HepG2 (cell line): ENCODE measurements around the gene TRIM10. TPM values are rescaled to one million over a fixed set of nuclear protein-coding genes. Genes with fewer than 3 reads are reported as not detected.

Experiments used
- ATAC-seq: fragments of 200-7000 bp; cut with Tn5 transposase; 3 replicates; pipeline ENCODE4 v1.9.1; 2020; ENCODE audit warnings: mild to moderate bottlenecking, moderate library complexity
- BruUV-seq: library from RNA; stranded (reverse); fragments of 400-500 nt; replicated peaks from 2 replicates; lab custom pipeline; 2021; lab: Mats Ljungman, UMichigan
- CTCF ChIA-PET: fragments of 300-600 bp; formaldehyde crosslinking; extraction: SDS; loops from one replicate; lab custom pipeline; 2021; ENCODE audit warnings: low total read pairs, inconsistent platforms, low intra/inter-chr PET ratio; lab: Yijun Ruan, JAX
- POLR2A ChIA-PET: fragments of 350-600 bp; sonication (Branson Sonifier 250); formaldehyde crosslinking; loops from one replicate; lab custom pipeline; 2020; ENCODE audit warnings: antibody characterized with exemption, inconsistent platforms; lab: Yijun Ruan, JAX
- DNase-seq: peaks from one replicate; pipeline ENCODE4 v3.0.0-alpha.2; 2015; ENCODE audit warnings: low spot score
- FAIRE-seq: peaks from 3 replicates; lab custom pipeline; 2011; peaks lifted over from hg19 to GRCh38; lab: Jason Lieb, UNC
- H2AFZ ChIP-seq: one replicate; pipeline ENCODE4 v1.6.1; 2011; ENCODE audit warnings: low read length, inconsistent platforms
- H3K27ac ChIP-seq: fragments of 300-600 bp; 3 replicates; pipeline ENCODE4 v1.8.0; 2011; ENCODE audit warnings: mixed run types, mild to moderate bottlenecking, mixed read lengths, low read length, inconsistent platforms; ENCODE audit not compliant: insufficient read depth; ENCODE audit errors: extremely low read length
- H3K27me3 ChIP-seq, 2 experiments: fragments of 200-600 bp in 1 of 2; 2 replicates in 1 of 2; 3 replicates in 1 of 2; pipeline versions ENCODE4 v1.6.0 to v1.8.0; 2011; ENCODE audit warnings: low read length in 2 of 2, mild to moderate bottlenecking in 2 of 2, moderate library complexity in 2 of 2, inconsistent platforms in 1 of 2; ENCODE audit not compliant: insufficient read depth in 2 of 2, control insufficient read depth in 1 of 2
- H3K36me3 ChIP-seq, 2 experiments: fragments of 200-600 bp in 1 of 2; replicated peaks in 1 of 2; 2 replicates in 1 of 2; 3 replicates in 1 of 2; pipeline versions ENCODE4 v1.5.1 to v1.8.0; 2011; ENCODE audit warnings: low read length in 2 of 2, inconsistent platforms in 1 of 2; ENCODE audit not compliant: insufficient read depth in 2 of 2, control insufficient read depth in 1 of 2
- H3K4me1 ChIP-seq: 2 replicates; pipeline ENCODE4 v1.5.1; 2012; ENCODE audit warnings: low read length, inconsistent platforms; ENCODE audit not compliant: insufficient read depth
- H3K4me2 ChIP-seq: 2 replicates; pipeline ENCODE4 v1.6.0; 2011; ENCODE audit warnings: low read depth, low read length, inconsistent platforms
- H3K4me3 ChIP-seq, 3 experiments: fragments of 200-600 bp in 1 of 3; sonication (generic), shearing (Covaris generic) in 1 of 3; replicated peaks in 1 of 3; 2 replicates each; pipeline ENCODE4 v1.5.1; 2011 to 2016; ENCODE audit warnings: low read length in 3 of 3, inconsistent platforms in 2 of 3, low read depth in 2 of 3, mild to moderate bottlenecking in 2 of 3, control low read depth in 1 of 3, mixed read lengths in 1 of 3; ENCODE audit not compliant: insufficient read depth in 1 of 3
- H3K79me2 ChIP-seq: one replicate; pipeline ENCODE4 v1.6.1; 2011; ENCODE audit warnings: low read length, inconsistent platforms; ENCODE audit not compliant: insufficient read depth
- H3K9ac ChIP-seq: 2 replicates; pipeline ENCODE4 v1.6.0; 2011; ENCODE audit warnings: mild to moderate bottlenecking, low read depth, low read length, inconsistent platforms; ENCODE audit not compliant: insufficient read depth
- H3K9me3 ChIP-seq: 2 replicates; pipeline ENCODE4 v1.5.1; 2012; ENCODE audit warnings: mild to moderate bottlenecking, low read length
- H4K20me1 ChIP-seq: 2 replicates; pipeline ENCODE4 v1.6.0; 2011; ENCODE audit warnings: inconsistent platforms, mild to moderate bottlenecking, low read length, moderate library complexity; ENCODE audit not compliant: insufficient read depth
- AHR ChIP-seq: IDR thresholded peaks from 2 replicates; pipeline ENCODE4 v1.6.1; 2018; ENCODE audit warnings: missing genetic modification reagents, missing compliant biosample characterization
- FOXP1 ChIP-seq, 2 experiments: fragments of 450-650 bp in 1 of 2; IDR thresholded peaks; 2 replicates each; pipeline ENCODE4 v1.6.1; 2017 to 2018; ENCODE audit warnings: antibody characterized with exemption in 1 of 2
- KAT8 ChIP-seq: IDR thresholded peaks from 2 replicates; pipeline ENCODE4 v1.6.1; 2016; ENCODE audit warnings: missing genetic modification reagents, missing compliant biosample characterization
- KDM4B ChIP-seq: sonication (generic); formaldehyde crosslinking; IDR thresholded peaks from 2 replicates; pipeline ENCODE4 v1.4.0; 2020; ENCODE audit warnings: missing genetic modification reagents
- NCOR1 ChIP-seq: fragments of 200-600 bp; sonication (generic); IDR thresholded peaks from 2 replicates; pipeline ENCODE4 v1.7.0; 2017; ENCODE audit warnings: antibody characterized with exemption, low read length, borderline replicate concordance
- NR0B2 ChIP-seq: sonication (generic); formaldehyde crosslinking; IDR thresholded peaks from 2 replicates; pipeline ENCODE4 v1.4.0; 2020; ENCODE audit warnings: mild to moderate bottlenecking, missing genetic modification reagents
- PAXIP1 ChIP-seq: sonication (generic); formaldehyde crosslinking; conservative IDR thresholded peaks from 2 replicates; pipeline ENCODE4 v1.4.0; 2020; ENCODE audit warnings: mild to moderate bottlenecking, missing genetic modification reagents, moderate library complexity
- RFXAP ChIP-seq: sonication (generic); formaldehyde crosslinking; IDR thresholded peaks from 2 replicates; pipeline ENCODE4 v1.4.0; 2020; ENCODE audit warnings: missing genetic modification reagents, borderline replicate concordance
- SKI ChIP-seq: fragments of 450-650 bp; IDR thresholded peaks from one replicate; pipeline ENCODE4 v1.6.1; 2018; ENCODE audit warnings: mild to moderate bottlenecking; ENCODE audit not compliant: partially characterized antibody
- ZNF160 ChIP-seq: sonication (generic); formaldehyde crosslinking; IDR thresholded peaks from 2 replicates; pipeline ENCODE4 v1.8.0; 2022; ENCODE audit warnings: mild to moderate bottlenecking, inconsistent platforms, missing genetic modification reagents
- ZNF264 ChIP-seq: sonication (generic); formaldehyde crosslinking; IDR thresholded peaks from 2 replicates; pipeline ENCODE4 v1.4.0; 2020; ENCODE audit warnings: missing genetic modification reagents
- ZNF282 ChIP-seq: fragments of 450-650 bp; IDR thresholded peaks from 2 replicates; pipeline ENCODE4 v1.6.1; 2018; ENCODE audit not compliant: partially characterized antibody
- WGBS: methylation state at CpG from one replicate; pipeline ENCODE4 v1.1.6; 2017; ENCODE audit warnings: low lambda C conversion rate; 5-methylcytosine and 5-hydroxymethylcytosine counted together
- in situ Hi-C: cut with HindIII; loops from 2 replicates; pipeline ENCODE4 v1.10.0; 2017; ENCODE audit warnings: low pct_unique_long_range_greater_than_20kb; ENCODE audit not compliant: extremely low pct_ligation_motif_present
- intact Hi-C: fragments of 100-400 bp; cut with micrococcal nuclease; formaldehyde crosslinking; loops from one replicate; pipeline ENCODE4 v1.10.0; 2022; ENCODE audit not compliant: unreplicated experiment
- polyA plus RNA-seq, 8 experiments: library from polyadenylated mRNA; depleted of rRNA in 3 of 8; stranded (reverse) in 7 of 8; unstranded in 1 of 8; fragments of >200 nt; fragmentation: Illumina TruSeq in 4 of 8; extraction: Trizol in 4 of 8; gene quantifications; 2 replicates each; pipeline versions ENCODE4 v1.2.1 to v1.2.3, GENCODE V29; 2011 to 2016; ENCODE audit warnings: low read depth in 4 of 8, missing spikeins in 1 of 8, mixed read lengths in 1 of 8; ENCODE audit not compliant: insufficient read depth in 1 of 8
- total RNA-seq, 5 experiments: library from RNA; depleted of rRNA; stranded (reverse); fragments of >200 nt; fragmentation: Illumina TruSeq; extraction: Trizol; gene quantifications; 2 replicates each; pipeline ENCODE4 v1.2.3, GENCODE V29; 2016; ENCODE audit warnings: low read depth in 1 of 5

Gene TRIM10
- total and polyA plus RNA-seq, 2 of the 13 experiments (the other 11 are each of a cell fraction or from before 2014, with no cell fraction given), result 4.1 to 6.8 TPM

- Histone ChIP-seq H3K9ac (no peak overlapping the region), H3K9me3 (peaks cover 7% of the 10 kb centered on the region), H3K4me1 (peaks cover 17% of the 10 kb centered on the region), H2AFZ (no peak overlapping the region), H3K36me3 (0 out of 5 replicates have a peak, but pooled peaks cover 0 to 4% of the 10 kb centered on the region in 2 experiments), H3K4me2 (no peak overlapping the region), H3K27me3 (no peaks in the 10 kb centered on the region), H3K4me3 (no peak overlapping the region), H3K79me2 (no peaks in the 10 kb centered on the region), H4K20me1 (no peaks in the 10 kb centered on the region), H3K27ac (no peak overlapping the region)
- no peak for ATAC-seq
- no peak for FAIRE-seq
- TF ChIP-seq ZNF160 (peak; percentile 90; the same call in 1 of the 2 replicates), KAT8 (CRISPR knock-in tag) (no peak)
- ChIA-PET CTCF (no interaction called here), POLR2A (no interaction called here)
- no TSS peak for BruUV-seq
- no peak for DNase-seq
- WGBS, result 5% methylated on average over 1 of the region's 1 CpG
- in situ Hi-C loops, result no loop called here
- intact Hi-C loops, result no loop called here
Observed at GRCh38 chr6:30180145-30180544, 19.1 kb upstream of the TRIM10 start.

GRCh38 chr6:30178837-30179236 is 17.8 kb upstream of the TRIM10 start:
- Histone ChIP-seq H3K9ac (no peak overlapping the region), H3K79me2 (no peaks in the 10 kb centered on the region), H3K27me3 (peaks cover 0 to 1% of the 10 kb centered on the region in 2 experiments; a peak in 1 of 5 replicates), H3K4me2 (no peak overlapping the region), H2AFZ (no peak overlapping the region), H3K4me1 (peaks cover 15% of the 10 kb centered on the region), H3K9me3 (peaks cover 7% of the 10 kb centered on the region), H3K27ac (no peak overlapping the region), H4K20me1 (no peaks in the 10 kb centered on the region), H3K36me3 (no peaks in the 10 kb centered on the region), H3K4me3 (no peak overlapping the region)
- intact Hi-C loops (no loop called here), in situ Hi-C loops (no loop called here)
- no TSS peak for BruUV-seq
- DNase-seq (peak; percentile 47), ATAC-seq (peak; percentile 54), FAIRE-seq (no peak)
- ChIA-PET POLR2A (no interaction called here), CTCF (no interaction called here)
- WGBS, result 0% methylated on average over 1 of the region's 1 CpG
- peak; percentile 71 for TF ChIP-seq PAXIP1
- no peak for TF ChIP-seq ZNF264 (CRISPR knock-in tag)
- no peak for TF ChIP-seq ZNF282
- peak; percentile 74; the same call in 1 of the 2 replicates for TF ChIP-seq NCOR1
- no peak for TF ChIP-seq KDM4B (CRISPR knock-in tag)
- no peak for TF ChIP-seq RFXAP (CRISPR knock-in tag)
- TF ChIP-seq NR0B2 (CRISPR knock-in tag), result no peak
- peak; percentile 20 for TF ChIP-seq SKI
- TF ChIP-seq FOXP1 (IDR thresholded peaks at IDR 0.05), result no peak
- peak; percentile 8; the same call in 1 of the 2 replicates for TF ChIP-seq FOXP1 (CRISPR knock-in tag; IDR thresholded peaks at IDR 0.05)
- no peak for TF ChIP-seq AHR (CRISPR knock-in tag)
